Nucleus accumbens (tissue), 56 donors: ENCODE results near the gene KRTAP4-3.
"Not testable (repeated sequence)": the region's sequence is repeated elsewhere in the genome, so short reads cannot be mapped to it uniquely, and the experiment has no call there.

Experiments
- DNase-seq, 56 donors: peaks; one replicate each; lab custom pipeline; 2025; lab: John Stamatoyannopoulos, UW

The KRTAP4-3 gene

GRCh38 chr17:41160190-41160589, 7.8 kb downstream of the KRTAP4-3 start:
- DNase-seq: not testable (repeated sequence)

GRCh38 chr17:41153856-41154255, 14.2 kb downstream of the KRTAP4-3 start:
- DNase-seq: peak in 3 of 56 donors; percentile 3 to 22 (median 3)

GRCh38 chr17:41151525-41151924, 16.5 kb downstream of the KRTAP4-3 start:
- DNase-seq: no peak

- no peak for DNase-seq
Observed at GRCh38 chr17:41150026-41150425, 18.0 kb downstream of the KRTAP4-3 start.

- no peak for DNase-seq
Observed at GRCh38 chr17:41149652-41149985, 18.4 kb downstream of the KRTAP4-3 start, which contains the start of gene KRTAP4-5. TSS of gene KRTAP4-5 (minus strand) at chr17:41149825. CDS start at chr17:41149767, 58 bp downstream.

- not testable (repeated sequence) for DNase-seq
Observed at GRCh38 chr17:41148971-41149651, 18.9 kb downstream of the KRTAP4-3 start.

GRCh38 chr17:41147531-41148204, 20.4 kb downstream of the KRTAP4-3 start:
- DNase-seq: no peak

GRCh38 chr17:41145261-41145660, 22.8 kb downstream of the KRTAP4-3 start:
- DNase-seq: no peak

GRCh38 chr17:41144846-41145245, 23.2 kb downstream of the KRTAP4-3 start:
- DNase-seq: no peak

- no peak for DNase-seq
Observed at GRCh38 chr17:41141361-41141760, 26.7 kb downstream of the KRTAP4-3 start.

GRCh38 chr17:41140360-41141131, 27.5 kb downstream of the KRTAP4-3 start, which contains the start of gene KRTAP4-6:
TSS of gene KRTAP4-6 (minus strand) at chr17:41140544. CDS start at chr17:41140487, 57 bp downstream.
- DNase-seq: no peak

- DNase-seq: not testable (repeated sequence)
Observed at GRCh38 chr17:41139865-41140264, 28.2 kb downstream of the KRTAP4-3 start.

- no peak for DNase-seq
Observed at GRCh38 chr17:41133880-41134735, 33.9 kb downstream of the KRTAP4-3 start.

- DNase-seq: no peak
Observed at GRCh38 chr17:41131979-41132378, 36.0 kb downstream of the KRTAP4-3 start.

- no peak for DNase-seq
Observed at GRCh38 chr17:41127371-41127770, 40.6 kb downstream of the KRTAP4-3 start.

GRCh38 chr17:41126412-41126811, 41.6 kb downstream of the KRTAP4-3 start:
- no peak for DNase-seq

- no peak for DNase-seq
Observed at GRCh38 chr17:41125064-41125463, 43.0 kb downstream of the KRTAP4-3 start.

- DNase-seq: not testable (repeated sequence)
Observed at GRCh38 chr17:41123991-41124371, 44.0 kb downstream of the KRTAP4-3 start, which contains the start of gene KRTAP4-12. TSS of gene KRTAP4-12 (minus strand) at chr17:41124182. CDS start at chr17:41124122, 60 bp downstream.

- not testable (repeated sequence) for DNase-seq
Observed at GRCh38 chr17:41123292-41123990, 44.6 kb downstream of the KRTAP4-3 start.
